Fibroblast of pulmonary artery (primary cell): ENCODE results near the gene RGS19.

Experiments
- DNase-seq: peaks from one replicate; pipeline ENCODE4 v3.0.0-alpha.2; 2010; ENCODE audit warnings: low read depth
- H3K4me3 ChIP-seq: replicated peaks from 2 replicates; pipeline ENCODE4 v1.5.1; 2011; ENCODE audit warnings: low read depth, mild to moderate bottlenecking, control low read depth, low read length, moderate library complexity
- CTCF ChIP-seq: IDR thresholded peaks from 2 replicates; pipeline ENCODE4 v1.5.1; 2011; ENCODE audit warnings: mild to moderate bottlenecking, control low read depth, low read length, inconsistent platforms; ENCODE audit errors: missing control alignments

Gene RGS19

GRCh38 chr20:64023361-64024140, 55.8 kb downstream of the RGS19 start:
- TF ChIP-seq CTCF, result no peak
- H3K4me3 ChIP-seq, result no peak overlapping the region
- no peak for DNase-seq
